B cell (primary cell): ENCODE measurements around the gene PCDH7. TPM values are rescaled to one million over a fixed set of nuclear protein-coding genes. Genes with fewer than 3 reads are reported as not detected.

ENCODE experiments used
- ATAC-seq: fragments of 200-7000 bp; cut with Tn5 transposase; one replicate; pipeline ENCODE4 v1.10.0; 2021; ENCODE audit warnings: low read depth, mild to moderate bottlenecking, moderate number of reproducible peaks, moderate library complexity
- CTCF ChIA-PET: fragments of 350-600 bp; sonication (Branson Sonifier 250); formaldehyde crosslinking; loops from one replicate; lab custom pipeline; 2021; ENCODE audit warnings: antibody characterized with exemption, inconsistent platforms; lab: Charles Lee
- POLR2A ChIA-PET: fragments of 350-600 bp; sonication (Branson Sonifier 250); formaldehyde crosslinking; loops from one replicate; lab custom pipeline; 2021; ENCODE audit warnings: antibody characterized with exemption; lab: Charles Lee
- DNase-seq: peaks from one replicate; pipeline ENCODE4 v3.0.0; 2013
- H2AFZ ChIP-seq: 2 replicates; pipeline ENCODE4 v1.6.1; 2012; ENCODE audit warnings: mild to moderate bottlenecking, low read depth, low read length; ENCODE audit not compliant: insufficient read depth, poor library complexity, severe bottlenecking
- H3K27ac ChIP-seq, 2 donors: 1 replicate in 1 of 2; 2 replicates in 1 of 2; pipeline ENCODE4 v1.5.1; 2012 to 2013; ENCODE audit warnings: low read length in 2 of 2, mild to moderate bottlenecking in 2 of 2, moderate library complexity in 1 of 2
- H3K27me3 ChIP-seq, 4 experiments: fragments of 200-600 bp in 1 of 4; sonication (generic) in 1 of 4; replicated peaks in 1 of 4; 1 replicate in 2 of 4; 2 replicates in 2 of 4; pipeline versions ENCODE4 v1.6.1 to v1.7.0; 2013 to 2016; ENCODE audit warnings: low read length in 3 of 4, mild to moderate bottlenecking in 2 of 4, mixed read lengths in 1 of 4, moderate library complexity in 1 of 4; ENCODE audit not compliant: insufficient read depth in 4 of 4, control insufficient read depth in 3 of 4; ENCODE audit errors: control extremely low read depth in 1 of 4
- H3K36me3 ChIP-seq, 2 experiments: replicated peaks in 1 of 2; 1 replicate in 1 of 2; 2 replicates in 1 of 2; pipeline versions ENCODE4 v1.6.1 to v1.7.1; 2013; ENCODE audit warnings: low read length in 1 of 2; ENCODE audit not compliant: insufficient read depth in 2 of 2, control insufficient read depth in 1 of 2; ENCODE audit errors: control extremely low read depth in 1 of 2, extremely low read depth in 1 of 2
- H3K4me1 ChIP-seq, 2 donors: fragments of 200-600 bp in 1 of 2; sonication (generic) in 1 of 2; 1 replicate in 1 of 2; 2 replicates in 1 of 2; pipeline versions ENCODE4 v1.5.1 to v1.6.1; 2013 to 2017; ENCODE audit warnings: low read length in 2 of 2; ENCODE audit not compliant: control insufficient read depth in 2 of 2, insufficient read depth in 2 of 2
- H3K4me2 ChIP-seq: replicated peaks from 2 replicates; pipeline ENCODE3; 2012; ENCODE audit warnings: mild to moderate bottlenecking, low read depth, low read length; ENCODE audit not compliant: poor library complexity, severe bottlenecking
- H3K4me3 ChIP-seq, 5 experiments: fragments of 200-600 bp in 1 of 5; sonication (generic) in 1 of 5; 1 replicate in 3 of 5; 2 replicates in 2 of 5; pipeline versions ENCODE4 v1.5.1 to v1.7.0; 2011 to 2016; ENCODE audit warnings: low read length in 4 of 5, mild to moderate bottlenecking in 4 of 5, low read depth in 2 of 5, control low read depth in 1 of 5, moderate library complexity in 1 of 5; ENCODE audit not compliant: insufficient read depth in 1 of 5; ENCODE audit errors: control extremely low read depth in 1 of 5, extremely low read depth in 1 of 5
- H3K79me2 ChIP-seq: fragments of 200-600 bp; sonication (generic); one replicate; pipeline ENCODE4 v1.6.0; 2016; ENCODE audit warnings: low read length; ENCODE audit not compliant: control insufficient read depth, insufficient read depth
- H3K9ac ChIP-seq: fragments of 200-600 bp; sonication (generic); 2 replicates; pipeline ENCODE4 v1.6.1; 2017; ENCODE audit warnings: mild to moderate bottlenecking, low read length, moderate library complexity
- H3K9me3 ChIP-seq, 3 donors: one replicate each; pipeline versions ENCODE4 v1.6.1 to v1.7.1; 2013; ENCODE audit warnings: low read length in 2 of 3; ENCODE audit not compliant: control insufficient read depth in 2 of 3, insufficient read depth in 1 of 3; ENCODE audit errors: control extremely low read depth in 1 of 3
- H4K20me1 ChIP-seq: 2 replicates; pipeline ENCODE4 v1.6.0; 2012; ENCODE audit warnings: mild to moderate bottlenecking, low read length; ENCODE audit not compliant: insufficient read depth, control insufficient read depth, poor library complexity, severe bottlenecking
- H3K27ac Mint-ChIP-seq: one replicate; pipeline ENCODE4 v1.8.0; 2021; ENCODE audit warnings: mixed read lengths
- H3K27me3 Mint-ChIP-seq: one replicate; pipeline ENCODE4 v1.8.0; 2021; ENCODE audit warnings: mixed read lengths
- H3K4me1 Mint-ChIP-seq: one replicate; pipeline ENCODE4 v1.8.0; 2021; ENCODE audit warnings: mixed read lengths
- H3K4me3 Mint-ChIP-seq: one replicate; pipeline ENCODE4 v1.8.0; 2021; ENCODE audit warnings: mixed read lengths
- H3K9me3 Mint-ChIP-seq: one replicate; pipeline ENCODE4 v1.8.0; 2022; ENCODE audit warnings: mixed read lengths; ENCODE audit not compliant: insufficient read depth
- EZH2 ChIP-seq: IDR thresholded peaks from 2 replicates; pipeline ENCODE4 v1.6.1; 2012; ENCODE audit warnings: borderline replicate concordance, low read depth, mild to moderate bottlenecking, moderate library complexity, low read length; ENCODE audit not compliant: insufficient read depth, poor library complexity, severe bottlenecking
- WGBS: methylation state at CpG from one replicate; pipeline ENCODE4 v1.1.5; 2013; ENCODE audit warnings: missing lambda C conversion rate; ENCODE audit not compliant: insufficient coverage; 5-methylcytosine and 5-hydroxymethylcytosine counted together
- intact Hi-C: fragments of 100-400 bp; cut with micrococcal nuclease; formaldehyde crosslinking; loops from one replicate; pipeline ENCODE4 v1.10.0; 2022
- polyA plus RNA-seq: library from polyadenylated mRNA; depleted of rRNA; stranded (reverse); fragments of >200 nt; gene quantifications from 2 replicates; pipeline ENCODE4 v1.2.3, GENCODE V29; 2012
- total RNA-seq, 2 donors: library from RNA; stranded (reverse); fragments of 120-200 nt in 1 of 2; gene quantifications; 1 replicate in 1 of 2; 2 replicates in 1 of 2; pipeline versions ENCODE4 v1.2.3 to v1.2.4, GENCODE V29; 2013 to 2022
- TF ChIP-seq, protein P1 (sequence below): fragments of 200-600 bp; IDR thresholded peaks from one replicate; pipeline ENCODE4 v1.8.0; 2022; ENCODE audit warnings: antibody characterized with exemption, mild to moderate bottlenecking

The PCDH7 gene
- total and polyA plus RNA-seq, 2 donors (not counting 1 experiment from before 2014, with no cell fraction given) = not detected

DNA sequence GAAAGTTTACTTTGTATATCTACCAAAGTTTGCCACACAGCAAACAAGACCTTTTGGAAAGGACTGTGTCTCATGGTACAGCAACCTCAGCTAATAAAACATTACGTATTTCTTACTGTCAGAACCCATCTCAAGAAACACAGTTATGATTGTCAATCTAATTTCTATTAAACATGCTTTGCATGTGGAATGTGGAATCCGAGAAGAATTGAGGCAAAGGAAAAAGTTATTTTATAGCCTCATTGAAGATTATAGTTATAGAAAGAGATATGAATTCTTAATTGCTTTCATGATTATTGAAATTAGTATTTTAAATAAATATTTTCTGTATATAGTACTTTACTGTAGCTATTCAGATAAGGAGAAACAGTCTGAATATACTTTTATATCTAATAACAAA lies 5.4 kb downstream of the PCDH7 start:
- H3K4me3 Mint-ChIP-seq = no peak overlapping the region
- no peaks in the 10 kb centered on the region for H3K9me3 Mint-ChIP-seq
- H3K9me3 ChIP-seq = peaks cover 0 to 24% (median 0%) of the 10 kb centered on the region in 3 donors
- H3K9ac ChIP-seq = no peak overlapping the region
- DNase-seq (no peak), ATAC-seq (no peak)
- H3K4me1 ChIP-seq = peaks cover 4 to 6% of the 10 kb centered on the region in 2 donors
- no peak overlapping the region for H3K4me2 ChIP-seq
- TF ChIP-seq, protein P1, sequence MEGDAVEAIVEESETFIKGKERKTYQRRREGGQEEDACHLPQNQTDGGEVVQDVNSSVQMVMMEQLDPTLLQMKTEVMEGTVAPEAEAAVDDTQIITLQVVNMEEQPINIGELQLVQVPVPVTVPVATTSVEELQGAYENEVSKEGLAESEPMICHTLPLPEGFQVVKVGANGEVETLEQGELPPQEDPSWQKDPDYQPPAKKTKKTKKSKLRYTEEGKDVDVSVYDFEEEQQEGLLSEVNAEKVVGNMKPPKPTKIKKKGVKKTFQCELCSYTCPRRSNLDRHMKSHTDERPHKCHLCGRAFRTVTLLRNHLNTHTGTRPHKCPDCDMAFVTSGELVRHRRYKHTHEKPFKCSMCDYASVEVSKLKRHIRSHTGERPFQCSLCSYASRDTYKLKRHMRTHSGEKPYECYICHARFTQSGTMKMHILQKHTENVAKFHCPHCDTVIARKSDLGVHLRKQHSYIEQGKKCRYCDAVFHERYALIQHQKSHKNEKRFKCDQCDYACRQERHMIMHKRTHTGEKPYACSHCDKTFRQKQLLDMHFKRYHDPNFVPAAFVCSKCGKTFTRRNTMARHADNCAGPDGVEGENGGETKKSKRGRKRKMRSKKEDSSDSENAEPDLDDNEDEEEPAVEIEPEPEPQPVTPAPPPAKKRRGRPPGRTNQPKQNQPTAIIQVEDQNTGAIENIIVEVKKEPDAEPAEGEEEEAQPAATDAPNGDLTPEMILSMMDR = no peak
- no peak for TF ChIP-seq EZH2
- H4K20me1 ChIP-seq = no peaks in the 10 kb centered on the region
- no peaks in the 10 kb centered on the region for H3K36me3 ChIP-seq
- H3K27ac ChIP-seq = no peak overlapping the region
- ChIA-PET CTCF (no interaction called here), POLR2A (no interaction called here)
- no peak overlapping the region for H3K4me3 ChIP-seq
- peaks cover 0 to 29% (median 7%) of the 10 kb centered on the region in 4 experiments for H3K27me3 ChIP-seq
- intact Hi-C loops = no loop called here
- WGBS = no CpG with 5 or more reads among the region's 2 CpGs
- H3K4me1 Mint-ChIP-seq = peaks cover 2% of the 10 kb centered on the region
- no peak overlapping the region for H2AFZ ChIP-seq
- H3K27me3 Mint-ChIP-seq = peaks cover 19% of the 10 kb centered on the region
- no peak overlapping the region for H3K27ac Mint-ChIP-seq
- no peaks in the 10 kb centered on the region for H3K79me2 ChIP-seq

GRCh38 chr4:30726090-30726675 lies 6.0 kb downstream of the PCDH7 start:
- TF ChIP-seq, protein P1 = no peak
- no peak for TF ChIP-seq EZH2
- no peak overlapping the region for H3K4me3 ChIP-seq

More at GRCh38 chr4:30726090-30726675, 6.0 kb downstream of the PCDH7 start:
- no peaks in the 10 kb centered on the region for H3K36me3 ChIP-seq
- WGBS = 80% methylated on average over 1 of the region's 2 CpGs
- no peaks in the 10 kb centered on the region for H4K20me1 ChIP-seq
- POLR2A ChIA-PET = interaction anchor here (0.6 kb wide), 1 partner anchor 360 kb away, joined by 5 read pairs; no protein-coding TSS in a partner anchor
- Mint-ChIP-seq H3K27ac (no peak overlapping the region), H3K9me3 (no peaks in the 10 kb centered on the region), H3K4me3 (no peak overlapping the region), H3K27me3 (peaks cover 14% of the 10 kb centered on the region), H3K4me1 (no peaks in the 10 kb centered on the region)
- no peak overlapping the region for H3K4me2 ChIP-seq
- H3K79me2 ChIP-seq = no peaks in the 10 kb centered on the region
- no peak overlapping the region for H2AFZ ChIP-seq
- H3K4me1 ChIP-seq = peaks cover 4 to 5% of the 10 kb centered on the region in 2 donors
- peaks cover 0 to 23% (median 4%) of the 10 kb centered on the region in 4 experiments for H3K27me3 ChIP-seq
- ATAC-seq (no peak), DNase-seq (no peak)
- H3K9ac ChIP-seq = no peak overlapping the region
- CTCF ChIA-PET = no interaction called here
- intact Hi-C loops = no loop called here
- no peak overlapping the region for H3K27ac ChIP-seq
- H3K9me3 ChIP-seq = peaks cover 0 to 18% (median 0%) of the 10 kb centered on the region in 3 donors
